Measurements from ENCODE around the gene RXFP3.

- TF ChIP-seq CTCF (IDR thresholded peaks at IDR 0.05) (no peak), ZFX (IDR thresholded peaks at IDR 0.05; ENCODE audit: borderline replicate concordance) (no peak)
Observed at GRCh38 chr5:33964132-33964700, 28.0 kb downstream of the RXFP3 start.

All from 22Rv1 (cell line).